Measurements from ENCODE around the gene TNNI2.
A peak's percentile ranks its signal among the peaks of the same experiment; 100 is the strongest.

The TNNI2 gene

GRCh38 chr11:1826552-1827094, 12.2 kb upstream of the TNNI2 start:
- Histone ChIP-seq H4K20me1 (no peaks in the 10 kb centered on the region; the same call in 1 of the 2 replicates), H3K36me3 (no peaks in the 10 kb centered on the region), H3K9ac (no peak overlapping the region), H3K4me1 (peaks cover 31% of the 10 kb centered on the region), H3K4me3 (no peak overlapping the region), H3K27me3 (no peaks in the 10 kb centered on the region), H3K4me2 (no peak overlapping the region), H3K9me3 (no peaks in the 10 kb centered on the region), H3K27ac (no peak overlapping the region)
- no peak for TF ChIP-seq Cebpa-rat (IDR thresholded peaks at IDR 0.05)

- H4K20me1 ChIP-seq, result no peaks in the 10 kb centered on the region; the same call in 1 of the 2 replicates
- no peak overlapping the region for H3K4me2 ChIP-seq
- no peak for TF ChIP-seq Cebpa-rat (IDR thresholded peaks at IDR 0.05)
- no peak overlapping the region for H3K4me3 ChIP-seq
- H3K4me1 ChIP-seq, result peaks cover 37% of the 10 kb centered on the region
- H3K36me3 ChIP-seq, result no peaks in the 10 kb centered on the region
- H3K27ac ChIP-seq, result no peak overlapping the region
- no peaks in the 10 kb centered on the region for H3K27me3 ChIP-seq
- H3K9me3 ChIP-seq, result no peaks in the 10 kb centered on the region
- no peak overlapping the region for H3K9ac ChIP-seq
These were observed 11.5 kb upstream of the TNNI2 start for GRCh38 chr11:1827095-1827813.

- H3K9ac ChIP-seq, result no peak overlapping the region
- H3K27ac ChIP-seq, result no peak overlapping the region
- no peaks in the 10 kb centered on the region for H3K36me3 ChIP-seq
- H3K4me1 ChIP-seq, result peaks cover 44% of the 10 kb centered on the region
- H3K4me2 ChIP-seq, result no peak overlapping the region
- no peak for TF ChIP-seq Cebpa-rat (IDR thresholded peaks at IDR 0.05)
- H3K27me3 ChIP-seq, result no peaks in the 10 kb centered on the region
- H3K9me3 ChIP-seq, result no peaks in the 10 kb centered on the region
- H3K4me3 ChIP-seq, result no peak overlapping the region
- no peaks in the 10 kb centered on the region; the same call in 1 of the 2 replicates for H4K20me1 ChIP-seq
These were observed 10.8 kb upstream of the TNNI2 start for GRCh38 chr11:1827931-1828330.

GRCh38 chr11:1828542-1828941, 10.2 kb upstream of the TNNI2 start:
- Histone ChIP-seq H3K36me3 (no peaks in the 10 kb centered on the region), H3K4me3 (no peak overlapping the region), H3K9ac (no peak overlapping the region), H4K20me1 (no peaks in the 10 kb centered on the region; the same call in 1 of the 2 replicates), H3K4me2 (peak overlapping the region; percentile 56; the same call in 1 of the 2 replicates), H3K9me3 (no peaks in the 10 kb centered on the region), H3K27me3 (no peaks in the 10 kb centered on the region), H3K27ac (no peak overlapping the region), H3K4me1 (peaks cover 46% of the 10 kb centered on the region)
- TF ChIP-seq Cebpa-rat (IDR thresholded peaks at IDR 0.05), result no peak

GRCh38 chr11:1829039-1829820, 9.6 kb upstream of the TNNI2 start:
- Histone ChIP-seq H3K36me3 (no peaks in the 10 kb centered on the region), H4K20me1 (no peaks in the 10 kb centered on the region; the same call in 1 of the 2 replicates), H3K27ac (no peak overlapping the region), H3K9me3 (no peaks in the 10 kb centered on the region), H3K9ac (no peak overlapping the region), H3K4me1 (peaks cover 46% of the 10 kb centered on the region), H3K4me3 (no peak overlapping the region), H3K27me3 (no peaks in the 10 kb centered on the region), H3K4me2 (peak overlapping the region; percentile 56)
- TF ChIP-seq Cebpa-rat (IDR thresholded peaks at IDR 0.05), result no peak

GRCh38 chr11:1830004-1830321, 8.8 kb upstream of the TNNI2 start:
- H3K27me3 ChIP-seq, result no peaks in the 10 kb centered on the region
- no peak for TF ChIP-seq Cebpa-rat (IDR thresholded peaks at IDR 0.05)
- peaks cover 46% of the 10 kb centered on the region for H3K4me1 ChIP-seq
- no peaks in the 10 kb centered on the region for H3K36me3 ChIP-seq
- no peaks in the 10 kb centered on the region for H3K9me3 ChIP-seq
- peak overlapping the region; percentile 56 for H3K4me2 ChIP-seq
- H3K9ac ChIP-seq, result no peak overlapping the region
- no peaks in the 10 kb centered on the region; the same call in 1 of the 2 replicates for H4K20me1 ChIP-seq
- no peak overlapping the region for H3K27ac ChIP-seq
- H3K4me3 ChIP-seq, result no peak overlapping the region

GRCh38 chr11:1830322-1831223, 8.2 kb upstream of the TNNI2 start:
- no peaks in the 10 kb centered on the region for H3K36me3 ChIP-seq
- no peak overlapping the region for H3K4me3 ChIP-seq
- H3K9me3 ChIP-seq, result no peaks in the 10 kb centered on the region
- H4K20me1 ChIP-seq, result no peaks in the 10 kb centered on the region; the same call in 1 of the 2 replicates
- H3K27me3 ChIP-seq, result no peaks in the 10 kb centered on the region
- peak overlapping the region; percentile 56 for H3K4me2 ChIP-seq
- no peak for TF ChIP-seq Cebpa-rat (IDR thresholded peaks at IDR 0.05)
- H3K4me1 ChIP-seq, result peaks cover 46% of the 10 kb centered on the region
- H3K27ac ChIP-seq, result no peak overlapping the region
- no peak overlapping the region for H3K9ac ChIP-seq

GRCh38 chr11:1831338-1832210, 7.2 kb upstream of the TNNI2 start:
- TF ChIP-seq Cebpa-rat (IDR thresholded peaks at IDR 0.05), result no peak
- Histone ChIP-seq H3K4me2 (peak overlapping the region; percentile 56), H3K27me3 (no peaks in the 10 kb centered on the region), H4K20me1 (no peaks in the 10 kb centered on the region; the same call in 1 of the 2 replicates), H3K36me3 (no peaks in the 10 kb centered on the region), H3K4me3 (no peak overlapping the region), H3K27ac (no peak overlapping the region), H3K9ac (no peak overlapping the region), H3K9me3 (no peaks in the 10 kb centered on the region), H3K4me1 (peaks cover 46% of the 10 kb centered on the region)

Data from BLaER1 (cell line).